ENCODE measurements around the gene BSG. TPM values are rescaled to one million over a fixed set of nuclear protein-coding genes. Genes with fewer than 3 reads are reported as not detected.
A peak's percentile ranks its signal among the peaks of the same experiment; 100 is the strongest.

Gene BSG
- total and polyA plus RNA-seq, 10 of the 15 experiments (the other 5 are each of a cell fraction or from before 2014, with no cell fraction given) = 2.8 to 297 (median 199) TPM

- H3K9ac ChIP-seq (ENCODE audit: control insufficient read depth, insufficient read depth, low read length) = no peak overlapping the region
- no peak overlapping the region for H2AFZ ChIP-seq (ENCODE audit: control insufficient read depth, low read depth, low read length)
- in situ Hi-C loops (cut with MboI) = no loop called here
- no peaks in the 10 kb centered on the region for H4K20me1 ChIP-seq (ENCODE audit: control insufficient read depth, insufficient read depth)
- ChIA-PET RAD21 (ENCODE audit: unreplicated experiment) (no interaction called here), CTCF (no interaction called here), POLR2A (no interaction called here), SMC1A (ENCODE audit: uncharacterized antibody, unreplicated experiment) (no interaction called here)
- DNase-seq (ENCODE audit: low read depth, low spot score) = no peak
- no peaks in the 10 kb centered on the region for H3K27me3 ChIP-seq (replicated peaks in 1 of 2; ENCODE audit: control insufficient read depth in 2 of 2, insufficient read depth in 2 of 2, low read length in 1 of 2)
- no peaks in the 10 kb centered on the region for H3K9me3 ChIP-seq (replicated peaks; ENCODE audit: control insufficient read depth, insufficient read depth, low read length)
- peaks cover 8% of the 10 kb centered on the region for H3K4me1 ChIP-seq (ENCODE audit: control insufficient read depth, insufficient read depth, low read length)
- WGBS (ENCODE audit: insufficient coverage, insufficient replicate concordance, low lambda C conversion rate, missing lambda C conversion rate) = 45% methylated on average over 16 of the region's 16 CpGs
- BruUV-seq (replicated peaks) = no TSS peak
- no peak overlapping the region for H3K4me3 ChIP-seq
- intact Hi-C loops (cut with micrococcal nuclease; ENCODE audit: unreplicated experiment) = no loop called here
- no peak overlapping the region for H3K27ac ChIP-seq (ENCODE audit: control insufficient read depth, insufficient read depth)
- FAIRE-seq = no peak
- no peak overlapping the region for H3K4me2 ChIP-seq (ENCODE audit: control insufficient read depth, insufficient read depth)
- peaks cover 0 to 5% of the 10 kb centered on the region in 2 experiments; a peak in 3 of 4 replicates for H3K36me3 ChIP-seq (ENCODE audit: control insufficient read depth in 2 of 2, insufficient read depth in 2 of 2, low read length in 1 of 2)
- H3K79me2 ChIP-seq (ENCODE audit: control insufficient read depth, insufficient read depth, low read length) = peaks cover 27% of the 10 kb centered on the region
- no peak for ATAC-seq
- TF ChIP-seq DPF2 (IDR thresholded peaks at IDR 0.05) (peak; percentile 28; the same call in 1 of the 2 replicates), USF2 (IDR thresholded peaks at IDR 0.05; ENCODE audit: borderline replicate concordance, low read depth, low read length) (no peak), ZNF384 (IDR thresholded peaks at IDR 0.05; ENCODE audit: borderline replicate concordance, low read depth, low read length) (no peak), IRF4 (IDR thresholded peaks at IDR 0.05; ENCODE audit: low read depth, low read length) (no peak), IRF3 (IDR thresholded peaks at IDR 0.05) (no peak), NFYA (IDR thresholded peaks at IDR 0.05; ENCODE audit: borderline replicate concordance, low read depth, low read length) (no peak), CBX3 (IDR thresholded peaks at IDR 0.05; ENCODE audit: borderline replicate concordance, low read depth) (no peak), NBN (IDR thresholded peaks at IDR 0.05) (no peak), SMAD1 (IDR thresholded peaks at IDR 0.05; ENCODE audit: low read depth, partially characterized antibody) (no peak), ZBTB33 (IDR thresholded peaks at IDR 0.05) (no peak), MEF2A (IDR thresholded peaks at IDR 0.05; ENCODE audit: insufficient read depth, low read depth, low read length) (no peak), RELA (IDR thresholded peaks at IDR 0.05; ENCODE audit: borderline replicate concordance, partially characterized antibody) (no peak), ZZZ3 (IDR thresholded peaks at IDR 0.05; ENCODE audit: control insufficient read depth, insufficient read length, low read depth) (no peak), CREB1 (IDR thresholded peaks at IDR 0.05; ENCODE audit: low read depth) (no peak), BCL3 (IDR thresholded peaks at IDR 0.05; ENCODE audit: borderline replicate concordance, insufficient read depth, low read depth, low read length, poor library complexity, severe bottlenecking) (peak; percentile 22), TCF3 (IDR thresholded peaks at IDR 0.05; ENCODE audit: borderline replicate concordance, insufficient read depth, low read depth, low read length) (no peak), TBL1XR1 (IDR thresholded peaks at IDR 0.05; ENCODE audit: low read depth, low read length) (no peak)
These were observed 37.2 kb upstream of the BSG start for GRCh38 chr19:535017-535835.
